ENCODE results near the gene CNTN4. TPM values are rescaled to one million over a fixed set of nuclear protein-coding genes. Genes with fewer than 3 reads are reported as not detected.

CNTN4 gene
- total RNA-seq, 2 experiments from 2014 or later: not detected

- Mint-ChIP-seq H3K27me3 (no peaks in the 10 kb centered on the region), H3K4me3 (no peak overlapping the region), H3K36me3 (ENCODE audit: low read depth) (no peaks in the 10 kb centered on the region), H3K9me3 (no peaks in the 10 kb centered on the region), H3K4me1 (ENCODE audit: low read depth) (no peaks in the 10 kb centered on the region), H3K27ac (no peak overlapping the region)
- ChIA-PET POLR2A (no interaction called here), CTCF (no interaction called here)
- ATAC-seq: no peak
- intact Hi-C loops (cut with micrococcal nuclease): no loop called here
- DNase-seq: no peak
- no peak for TF ChIP-seq CTCF (IDR thresholded peaks at IDR 0.05)
Observed at GRCh38 chr3:2792432-2792831, 693.8 kb downstream of the CNTN4 start.

GRCh38 chr3:2793987-2794386, 695.3 kb downstream of the CNTN4 start:
- ATAC-seq (no peak), DNase-seq (no peak)
- H3K9me3 Mint-ChIP-seq: no peaks in the 10 kb centered on the region
- no peaks in the 10 kb centered on the region for H3K36me3 Mint-ChIP-seq (ENCODE audit: low read depth)
- no peak for TF ChIP-seq CTCF (IDR thresholded peaks at IDR 0.05)
- H3K4me1 Mint-ChIP-seq (ENCODE audit: low read depth): no peaks in the 10 kb centered on the region
- ChIA-PET CTCF (no interaction called here), POLR2A (no interaction called here)
- intact Hi-C loops (cut with micrococcal nuclease): no loop called here
- no peak overlapping the region for H3K4me3 Mint-ChIP-seq
- no peaks in the 10 kb centered on the region for H3K27me3 Mint-ChIP-seq
- no peak overlapping the region for H3K27ac Mint-ChIP-seq

- TF ChIP-seq CTCF (IDR thresholded peaks at IDR 0.05): no peak
- Mint-ChIP-seq H3K4me3 (no peak overlapping the region), H3K27me3 (no peaks in the 10 kb centered on the region), H3K9me3 (no peaks in the 10 kb centered on the region), H3K4me1 (ENCODE audit: low read depth) (no peaks in the 10 kb centered on the region), H3K36me3 (ENCODE audit: low read depth) (no peaks in the 10 kb centered on the region), H3K27ac (no peak overlapping the region)
- ChIA-PET CTCF (no interaction called here), POLR2A (no interaction called here)
- DNase-seq (no peak), ATAC-seq (no peak)
- intact Hi-C loops (cut with micrococcal nuclease): no loop called here
Observed at GRCh38 chr3:2802429-2802828, 703.8 kb downstream of the CNTN4 start.

- H3K27me3 Mint-ChIP-seq: no peaks in the 10 kb centered on the region
- POLR2A ChIA-PET: no interaction called here
- ATAC-seq: no peak
- no peak for DNase-seq
- H3K4me1 Mint-ChIP-seq (ENCODE audit: low read depth): no peaks in the 10 kb centered on the region
- CTCF ChIA-PET: no interaction called here
- no peak overlapping the region for H3K27ac Mint-ChIP-seq
- no peaks in the 10 kb centered on the region for H3K9me3 Mint-ChIP-seq
- TF ChIP-seq CTCF (IDR thresholded peaks at IDR 0.05): no peak
- no peaks in the 10 kb centered on the region for H3K36me3 Mint-ChIP-seq (ENCODE audit: low read depth)
- intact Hi-C loops (cut with micrococcal nuclease): no loop called here
- H3K4me3 Mint-ChIP-seq: no peak overlapping the region
Observed at GRCh38 chr3:2807514-2807913, 708.8 kb downstream of the CNTN4 start.

- CTCF ChIA-PET: no interaction called here
- POLR2A ChIA-PET: no interaction called here
- no peaks in the 10 kb centered on the region for H3K4me1 Mint-ChIP-seq (ENCODE audit: low read depth)
Observed at GRCh38 chr3:2810723-2811122, 712.1 kb downstream of the CNTN4 start.

More at GRCh38 chr3:2810723-2811122, 712.1 kb downstream of the CNTN4 start:
- Mint-ChIP-seq H3K27me3 (no peaks in the 10 kb centered on the region), H3K27ac (no peak overlapping the region), H3K36me3 (ENCODE audit: low read depth) (no peaks in the 10 kb centered on the region), H3K4me3 (no peak overlapping the region), H3K9me3 (no peaks in the 10 kb centered on the region)
- ATAC-seq (no peak), DNase-seq (no peak)
- TF ChIP-seq CTCF (IDR thresholded peaks at IDR 0.05): no peak
- intact Hi-C loops (cut with micrococcal nuclease): no loop called here
